ENCODE data around the gene PLXDC2. TPM values are rescaled to one million over a fixed set of nuclear protein-coding genes. Genes with fewer than 3 reads are reported as not detected.

Gene PLXDC2
- total RNA-seq, 6 experiments from 2014 or later, result 4.1 to 6.5 (median 5.3) TPM

- WGBS (ENCODE audit: insufficient coverage, low coverage, low lambda C conversion rate, missing lambda C conversion rate), result 47% methylated on average over 1 of the region's 1 CpG
- DNase-seq, result peak in 1 of 3 donors; percentile 55
These were observed 43.9 kb downstream of the PLXDC2 start for GRCh38 chr10:19860107-19860506.

GRCh38 chr10:19862811-19863515, 46.7 kb downstream of the PLXDC2 start:
- Histone ChIP-seq H3K36me3 (no peaks in the 10 kb centered on the region), H3K9me3 (no peaks in the 10 kb centered on the region), H3K4me1 (peaks cover 0 to 9% (median 2%) of the 10 kb centered on the region in 4 donors), H3K4me3 (no peak overlapping the region), H3K27me3 (no peaks in the 10 kb centered on the region), H3K27ac (no peak overlapping the region)
- DNase-seq, result no peak
- 68% methylated on average over 8 of the region's 8 CpGs for WGBS (ENCODE audit: insufficient coverage, low coverage, low lambda C conversion rate, missing lambda C conversion rate)
- TF ChIP-seq POLR2A (IDR thresholded peaks at IDR 0.05), result no peak
- TF ChIP-seq, protein P1, sequence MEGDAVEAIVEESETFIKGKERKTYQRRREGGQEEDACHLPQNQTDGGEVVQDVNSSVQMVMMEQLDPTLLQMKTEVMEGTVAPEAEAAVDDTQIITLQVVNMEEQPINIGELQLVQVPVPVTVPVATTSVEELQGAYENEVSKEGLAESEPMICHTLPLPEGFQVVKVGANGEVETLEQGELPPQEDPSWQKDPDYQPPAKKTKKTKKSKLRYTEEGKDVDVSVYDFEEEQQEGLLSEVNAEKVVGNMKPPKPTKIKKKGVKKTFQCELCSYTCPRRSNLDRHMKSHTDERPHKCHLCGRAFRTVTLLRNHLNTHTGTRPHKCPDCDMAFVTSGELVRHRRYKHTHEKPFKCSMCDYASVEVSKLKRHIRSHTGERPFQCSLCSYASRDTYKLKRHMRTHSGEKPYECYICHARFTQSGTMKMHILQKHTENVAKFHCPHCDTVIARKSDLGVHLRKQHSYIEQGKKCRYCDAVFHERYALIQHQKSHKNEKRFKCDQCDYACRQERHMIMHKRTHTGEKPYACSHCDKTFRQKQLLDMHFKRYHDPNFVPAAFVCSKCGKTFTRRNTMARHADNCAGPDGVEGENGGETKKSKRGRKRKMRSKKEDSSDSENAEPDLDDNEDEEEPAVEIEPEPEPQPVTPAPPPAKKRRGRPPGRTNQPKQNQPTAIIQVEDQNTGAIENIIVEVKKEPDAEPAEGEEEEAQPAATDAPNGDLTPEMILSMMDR (IDR thresholded peaks at IDR 0.05), result no peak
- intact Hi-C loops (cut with DNase I), result no loop called here
- ATAC-seq, result no peak

More at GRCh38 chr10:19860107-19860506, 43.9 kb downstream of the PLXDC2 start:
- H3K27ac ChIP-seq, result no peak overlapping the region
- H3K36me3 ChIP-seq, result no peaks in the 10 kb centered on the region
- no peaks in the 10 kb centered on the region for H3K27me3 ChIP-seq
- intact Hi-C loops (cut with DNase I), result no loop called here
- no peak overlapping the region for H3K4me3 ChIP-seq
- ATAC-seq, result peak; percentile 95 to 97 (median 96)
- peaks cover 0 to 9% (median 2%) of the 10 kb centered on the region in 4 donors for H3K4me1 ChIP-seq
- no peaks in the 10 kb centered on the region for H3K9me3 ChIP-seq
- TF ChIP-seq, protein P1 (IDR thresholded peaks at IDR 0.05), result no peak
- TF ChIP-seq POLR2A (IDR thresholded peaks at IDR 0.05), result no peak

- intact Hi-C loops (cut with DNase I), result no loop called here
- ATAC-seq, result no peak
These were observed 49.4 kb downstream of the PLXDC2 start for GRCh38 chr10:19865676-19866075.

DNA sequence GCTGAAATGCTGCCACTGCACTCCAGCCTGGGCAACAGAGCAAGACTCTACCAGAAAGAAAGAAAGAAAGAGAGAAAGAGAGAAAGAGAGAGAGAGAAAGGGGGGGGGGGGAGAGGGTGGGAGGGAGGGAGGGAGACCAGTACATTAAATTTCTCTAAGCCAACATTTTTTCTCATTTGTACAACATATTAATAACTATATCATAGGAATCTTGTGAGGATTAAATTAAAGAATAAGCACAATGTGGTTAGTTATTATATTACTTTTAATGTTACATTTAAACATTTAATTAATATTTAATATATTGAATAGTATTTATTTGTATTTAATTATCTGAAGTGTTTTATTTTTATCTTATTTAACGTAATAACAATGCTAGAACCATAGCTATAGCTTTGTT, 53.1 kb downstream of the PLXDC2 start:
- ATAC-seq (no peak), DNase-seq (no peak)
- TF ChIP-seq, protein P1 (IDR thresholded peaks at IDR 0.05), result no peak
- no peak for TF ChIP-seq POLR2A (IDR thresholded peaks at IDR 0.05)
- no peak overlapping the region for H3K4me3 ChIP-seq
- no peaks in the 10 kb centered on the region for H3K36me3 ChIP-seq
- no peak overlapping the region for H3K27ac ChIP-seq
- no peaks in the 10 kb centered on the region for H3K27me3 ChIP-seq
- H3K4me1 ChIP-seq, result peaks cover 0 to 22% (median 0%) of the 10 kb centered on the region in 4 donors
- H3K9me3 ChIP-seq, result no peaks in the 10 kb centered on the region
- WGBS (ENCODE audit: insufficient coverage, low coverage, low lambda C conversion rate, missing lambda C conversion rate), result 57% methylated on average over 1 of the region's 1 CpG
- intact Hi-C loops (cut with DNase I), result no loop called here

More at GRCh38 chr10:19865676-19866075, 49.4 kb downstream of the PLXDC2 start:
- Histone ChIP-seq H3K9me3 (no peaks in the 10 kb centered on the region), H3K4me1 (peaks cover 0 to 8% (median 0%) of the 10 kb centered on the region in 4 donors), H3K4me3 (no peak overlapping the region), H3K27me3 (no peaks in the 10 kb centered on the region), H3K27ac (no peak overlapping the region), H3K36me3 (no peaks in the 10 kb centered on the region)
- TF ChIP-seq POLR2A (IDR thresholded peaks at IDR 0.05), result no peak
- TF ChIP-seq, protein P1 (IDR thresholded peaks at IDR 0.05), result no peak
- DNase-seq, result no peak
